ENCODE data around the gene C6orf89.

Gene C6orf89

GRCh38 chr6:36970892-36971842, 85.4 kb downstream of the C6orf89 start:
- no peak for DNase-seq

DNA sequence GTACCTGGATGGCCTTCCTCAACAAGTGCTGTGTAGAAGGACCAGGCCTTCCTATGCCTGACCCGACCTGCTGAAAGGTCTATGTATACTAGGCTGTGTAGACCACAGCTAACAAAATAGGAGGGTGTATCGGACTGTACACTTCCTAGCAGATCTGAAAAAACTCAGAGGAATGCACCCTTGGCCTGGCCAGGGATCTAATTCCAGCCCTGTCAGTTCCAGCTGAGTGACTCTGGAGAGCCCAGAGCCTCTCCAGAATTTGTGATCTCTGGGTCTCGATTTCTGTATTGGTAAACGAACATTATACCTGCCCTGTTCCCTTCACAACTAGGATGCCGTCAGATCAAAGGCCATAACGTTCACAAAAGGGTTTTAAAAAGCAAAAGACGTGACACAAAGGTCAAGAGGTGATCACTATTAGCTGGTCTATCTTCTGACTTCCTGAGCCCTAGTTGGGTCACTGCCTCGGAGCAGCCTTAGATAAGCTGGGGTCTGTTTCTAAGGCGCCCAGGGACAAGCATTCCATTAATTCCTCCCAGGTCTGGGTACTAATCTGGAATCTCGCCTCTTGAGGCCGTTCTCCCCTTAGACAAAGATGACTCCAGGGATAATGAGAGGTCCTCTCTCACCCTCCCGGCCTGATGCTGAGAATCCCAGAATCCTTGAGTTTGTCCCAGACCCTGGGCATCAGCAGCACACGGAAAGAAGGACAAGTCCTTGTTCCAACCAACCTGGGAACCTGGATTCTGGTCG, 86.3 kb downstream of the C6orf89 start:
- no peak for DNase-seq

DNA sequence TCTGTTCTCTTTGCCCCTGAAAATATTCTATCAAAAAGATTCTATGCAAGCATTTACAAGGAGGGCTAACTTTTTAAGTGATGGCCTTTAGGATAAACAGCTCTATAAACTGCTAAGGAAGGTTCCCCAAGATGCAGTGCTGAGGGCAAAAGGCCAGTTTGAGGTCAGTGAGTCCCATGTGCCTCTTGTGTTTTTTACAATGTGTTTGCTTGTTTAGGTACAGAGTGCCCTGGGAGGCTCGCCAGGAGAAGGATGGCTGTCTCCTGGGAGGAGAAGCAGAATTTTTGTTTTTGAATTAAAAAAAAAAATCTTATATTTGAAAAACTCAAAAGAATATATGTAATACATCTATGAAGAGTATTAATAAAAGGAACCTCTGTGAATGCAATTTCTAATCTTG, 87.4 kb downstream of the C6orf89 start:
- DNase-seq = no peak

DNA sequence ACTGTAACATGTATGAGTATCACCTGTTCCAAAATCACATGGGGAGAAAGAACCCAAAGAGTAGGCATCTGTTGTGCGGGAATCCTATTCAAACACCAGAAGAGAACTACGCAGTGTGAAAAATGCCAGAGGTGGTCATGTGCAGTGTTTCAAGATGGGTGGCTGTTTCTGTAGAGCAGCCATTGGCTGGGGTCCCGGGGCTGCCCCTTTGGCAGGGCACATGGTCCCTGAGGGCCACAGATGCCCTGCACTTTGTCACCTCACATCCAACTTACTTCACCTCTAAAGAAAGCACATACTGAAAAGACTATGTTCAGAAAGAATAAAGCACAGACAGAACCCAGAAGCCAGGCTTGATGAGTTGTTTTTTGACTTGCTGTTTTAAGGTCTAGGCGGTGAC, 87.9 kb downstream of the C6orf89 start:
- DNase-seq = no peak

- DNase-seq = no peak
Observed at GRCh38 chr6:36975231-36976006, 89.7 kb downstream of the C6orf89 start.

DNA sequence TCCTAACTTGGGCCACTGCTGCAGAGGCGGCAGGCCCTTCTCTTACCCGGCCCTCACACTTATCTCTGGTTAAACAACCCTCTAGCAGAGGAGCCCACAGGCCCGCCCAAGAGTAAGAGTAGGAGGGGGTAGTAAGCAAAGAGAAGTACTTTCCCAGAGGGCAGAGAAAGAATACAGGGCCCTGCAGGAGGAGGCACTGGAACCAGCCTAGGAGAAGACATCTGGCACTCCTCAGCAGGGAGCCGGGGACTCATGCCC, 90.2 kb downstream of the C6orf89 start:
- no peak for DNase-seq

- no peak for DNase-seq
Observed at GRCh38 chr6:36976509-36976908, 90.8 kb downstream of the C6orf89 start.

- no peak for DNase-seq
Observed at GRCh38 chr6:36976931-36977330, 91.2 kb downstream of the C6orf89 start.

DNA sequence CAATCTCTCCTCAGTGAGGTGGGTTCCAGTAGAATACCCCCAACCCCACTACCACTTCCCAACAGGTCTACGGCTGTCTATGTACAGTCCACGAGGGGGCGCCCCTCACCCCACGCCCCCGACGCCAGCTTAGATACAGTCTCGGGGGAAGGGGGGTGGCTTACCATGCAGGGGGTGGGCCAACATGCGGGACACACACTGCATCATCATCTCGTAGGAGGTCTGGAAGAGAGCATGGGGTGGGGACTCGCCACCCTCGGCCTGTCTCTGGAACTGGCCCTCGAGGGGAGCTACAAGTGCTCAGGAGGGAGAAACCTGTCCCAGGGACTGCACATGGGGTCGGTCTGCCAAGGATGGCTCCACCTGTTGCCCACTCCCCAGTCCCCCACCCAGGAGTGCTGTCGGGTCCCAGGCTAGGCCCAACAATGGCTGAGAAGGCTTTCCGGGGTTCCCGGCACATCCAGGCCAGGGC, 91.8 kb downstream of the C6orf89 start:
- no peak for DNase-seq

Data from NCI-H748 treated with DMSO at 0.1 percent for 48 hours (cell line).